GM12873 (cell line): ENCODE results near the gene LYPD6B.

Experiments
- CTCF ChIP-seq: IDR thresholded peaks from 2 replicates; pipeline ENCODE4 v1.5.1; 2012; ENCODE audit warnings: low read depth, mild to moderate bottlenecking, moderate library complexity, low read length, control low read depth; ENCODE audit not compliant: insufficient read depth; ENCODE audit errors: missing control alignments

LYPD6B gene

GRCh38 chr2:149015926-149016563 is 22.5 kb upstream of the LYPD6B start:
- TF ChIP-seq CTCF: no peak

GRCh38 chr2:149017116-149017985 is 21.1 kb upstream of the LYPD6B start:
- peak; percentile 77 for TF ChIP-seq CTCF

GRCh38 chr2:149018981-149019380 is 19.5 kb upstream of the LYPD6B start:
- no peak for TF ChIP-seq CTCF

GRCh38 chr2:149019768-149020167 is 18.7 kb upstream of the LYPD6B start:
- TF ChIP-seq CTCF: no peak

GRCh38 chr2:149020432-149020851 is 18.1 kb upstream of the LYPD6B start:
- no peak for TF ChIP-seq CTCF

- no peak for TF ChIP-seq CTCF
These were observed 17.2 kb upstream of the LYPD6B start for GRCh38 chr2:149021271-149021719.

- no peak for TF ChIP-seq CTCF
These were observed 16.7 kb upstream of the LYPD6B start for GRCh38 chr2:149021761-149022160.
